Spinal cord (tissue), 10 donors: ENCODE results near the gene TP53I13. TPM values are rescaled to one million over a fixed set of nuclear protein-coding genes. Genes with fewer than 3 reads are reported as not detected.
A peak's percentile ranks its signal among the peaks of the same experiment; 100 is the strongest.

Experiments
- DNase-seq, 6 donors: peaks; one replicate each; pipeline versions ENCODE4 v3.0.0 to v3.0.0-alpha.2; 2013 to 2015; ENCODE audit warnings: low spot score in 6 of 6, low read depth in 4 of 6
- H3K27ac ChIP-seq: one replicate; pipeline ENCODE4 v1.5.1; 2013; ENCODE audit warnings: low read depth, low read length, control low read depth
- H3K27me3 ChIP-seq: one replicate; pipeline ENCODE4 v1.6.1; 2013; ENCODE audit warnings: low read length; ENCODE audit not compliant: control insufficient read depth, insufficient read depth
- H3K36me3 ChIP-seq: one replicate; pipeline ENCODE4 v1.6.1; 2013; ENCODE audit warnings: low read length; ENCODE audit not compliant: control insufficient read depth, insufficient read depth
- H3K4me1 ChIP-seq: one replicate; pipeline ENCODE4 v1.6.1; 2013; ENCODE audit warnings: low read length; ENCODE audit not compliant: control insufficient read depth, insufficient read depth
- H3K4me3 ChIP-seq: one replicate; pipeline ENCODE4 v1.5.1; 2013; ENCODE audit warnings: low read depth, low read length, control low read depth
- H3K9me3 ChIP-seq: one replicate; pipeline ENCODE4 v1.6.1; 2013; ENCODE audit warnings: low read length; ENCODE audit not compliant: control insufficient read depth, insufficient read depth
- WGBS: methylation state at CpG from one replicate; pipeline ENCODE4 v1.1.5; 2013; ENCODE audit warnings: missing lambda C conversion rate; ENCODE audit not compliant: insufficient coverage; 5-methylcytosine and 5-hydroxymethylcytosine counted together
- polyA plus RNA-seq, 2 donors: library from polyadenylated mRNA; unstranded; fragments of 120-200 nt; gene quantifications; one replicate each; pipeline ENCODE4 v1.2.1, GENCODE V29; 2013; ENCODE audit not compliant: insufficient read length in 2 of 2
- total RNA-seq, 2 donors: library from RNA; depleted of rRNA in 1 of 2; stranded (reverse); fragments of 120-200 nt in 1 of 2; fragments of >200 nt in 1 of 2; gene quantifications; one replicate each; pipeline versions ENCODE4 v1.2.3 to v1.2.4, GENCODE V29; 2013 to 2014
- donor health status: healthy.

Gene TP53I13
- total and polyA plus RNA-seq, 4 donors: 12.9 to 37.9 (median 26.8) TPM

DNA sequence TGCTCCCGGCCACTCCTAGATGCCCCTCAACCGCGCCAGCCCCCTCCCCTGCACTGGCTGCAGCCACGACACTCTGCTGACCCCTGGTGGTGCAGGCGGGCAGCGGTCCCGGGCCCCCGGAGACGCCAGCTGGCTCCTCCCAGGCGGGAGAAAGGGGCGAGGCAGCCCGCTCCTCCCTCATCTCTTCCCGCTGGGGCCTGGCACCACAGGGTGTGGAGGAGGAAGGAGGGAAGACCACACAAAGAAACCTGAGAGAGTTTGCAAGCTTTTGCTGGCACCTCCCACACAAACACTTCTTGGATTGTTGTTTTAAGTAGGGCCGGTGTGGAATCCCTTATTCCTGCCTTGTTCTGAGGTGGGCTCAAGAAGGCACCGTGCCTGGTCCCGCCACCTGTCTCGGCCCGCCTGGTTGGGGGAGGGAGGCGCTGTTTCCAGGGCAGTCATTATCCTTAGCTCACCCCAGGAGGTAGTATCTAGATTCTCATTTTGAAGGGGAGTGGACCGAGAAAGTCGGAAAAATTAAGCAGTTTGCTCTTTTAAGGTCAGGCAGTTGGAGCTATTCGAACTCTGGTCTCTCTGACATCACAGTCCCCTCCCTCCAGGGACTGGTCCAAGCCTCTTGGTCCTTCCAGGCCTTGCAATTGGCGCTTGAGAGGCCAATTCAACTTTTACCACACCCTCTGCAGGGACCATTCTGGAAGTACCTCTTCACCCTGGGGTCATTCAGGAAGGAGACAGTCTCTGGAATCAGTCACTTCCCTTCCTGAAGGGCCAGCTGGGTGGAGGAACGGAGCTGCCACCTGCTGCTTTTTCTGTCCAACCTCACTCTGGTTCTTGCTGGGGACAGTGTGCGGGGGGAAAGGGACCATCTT lies 23.5 kb downstream of the TP53I13 start:
- DNase-seq: peak in 5 of 6 donors; percentile 79 to 97 (median 86)
- 14% methylated on average over 14 of the region's 25 CpGs for WGBS
- peak overlapping the region; percentile 49 for H3K4me3 ChIP-seq
- peaks cover 85% of the 10 kb centered on the region for H3K4me1 ChIP-seq
- peak overlapping the region; percentile 84 for H3K27ac ChIP-seq
- no peaks in the 10 kb centered on the region for H3K9me3 ChIP-seq
- H3K36me3 ChIP-seq: peaks cover 5% of the 10 kb centered on the region
- no peaks in the 10 kb centered on the region for H3K27me3 ChIP-seq

DNA sequence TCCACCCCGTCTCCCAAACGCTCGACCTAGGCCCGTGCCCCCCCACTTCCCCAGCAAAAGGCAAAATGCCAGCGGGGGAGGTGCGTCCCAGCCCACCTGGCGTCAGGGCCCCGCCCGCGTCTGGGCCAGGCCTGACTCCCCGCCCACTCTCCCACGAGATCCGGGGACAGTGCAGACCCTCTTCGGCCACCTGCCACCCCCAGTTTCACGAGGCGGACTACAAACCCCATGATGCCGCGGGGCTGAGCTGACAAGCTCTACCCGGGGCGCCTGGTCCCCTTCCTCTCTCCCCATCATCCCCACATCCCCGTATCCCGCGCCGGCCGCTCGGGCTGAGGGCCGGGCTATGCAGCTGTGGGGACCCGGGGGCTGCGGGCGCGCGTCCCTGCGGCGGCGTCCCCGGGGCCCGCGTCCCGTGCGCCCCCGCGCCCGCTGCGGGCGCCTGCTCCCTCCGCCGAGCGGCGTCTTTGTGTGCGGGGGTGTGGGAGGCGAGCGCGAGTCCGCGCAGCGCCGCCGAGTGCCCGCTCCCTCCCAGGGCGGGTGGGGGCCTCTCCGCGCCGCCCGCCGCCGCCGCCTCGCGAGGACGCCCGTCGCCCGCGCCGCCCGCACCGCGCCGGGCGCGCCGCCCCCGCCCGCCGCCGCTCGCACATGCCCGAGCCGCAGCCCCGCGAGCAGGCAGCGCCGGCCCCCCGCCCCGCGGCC lies 24.5 kb downstream of the TP53I13 start, which contains the start of gene ANKRD13B:
Gene ANKRD13B (plus strand): TSS at position 283 of the 702 bp plus-strand sequence. CDS start 490 bp downstream, outside the sequence.
- under 1% methylated on average over 76 of the region's 96 CpGs for WGBS
- H3K36me3 ChIP-seq: peaks cover 3% of the 10 kb centered on the region
- H3K4me1 ChIP-seq: peaks cover 85% of the 10 kb centered on the region
- no peaks in the 10 kb centered on the region for H3K27me3 ChIP-seq
- H3K9me3 ChIP-seq: no peaks in the 10 kb centered on the region
- peak within 1 kb of the TSS; percentile 65 for H3K4me3 ChIP-seq
- H3K27ac ChIP-seq: peak within 1 kb of the TSS; percentile 84
- peak in 2 of 6 donors; percentile 89 to 93 for DNase-seq

DNA sequence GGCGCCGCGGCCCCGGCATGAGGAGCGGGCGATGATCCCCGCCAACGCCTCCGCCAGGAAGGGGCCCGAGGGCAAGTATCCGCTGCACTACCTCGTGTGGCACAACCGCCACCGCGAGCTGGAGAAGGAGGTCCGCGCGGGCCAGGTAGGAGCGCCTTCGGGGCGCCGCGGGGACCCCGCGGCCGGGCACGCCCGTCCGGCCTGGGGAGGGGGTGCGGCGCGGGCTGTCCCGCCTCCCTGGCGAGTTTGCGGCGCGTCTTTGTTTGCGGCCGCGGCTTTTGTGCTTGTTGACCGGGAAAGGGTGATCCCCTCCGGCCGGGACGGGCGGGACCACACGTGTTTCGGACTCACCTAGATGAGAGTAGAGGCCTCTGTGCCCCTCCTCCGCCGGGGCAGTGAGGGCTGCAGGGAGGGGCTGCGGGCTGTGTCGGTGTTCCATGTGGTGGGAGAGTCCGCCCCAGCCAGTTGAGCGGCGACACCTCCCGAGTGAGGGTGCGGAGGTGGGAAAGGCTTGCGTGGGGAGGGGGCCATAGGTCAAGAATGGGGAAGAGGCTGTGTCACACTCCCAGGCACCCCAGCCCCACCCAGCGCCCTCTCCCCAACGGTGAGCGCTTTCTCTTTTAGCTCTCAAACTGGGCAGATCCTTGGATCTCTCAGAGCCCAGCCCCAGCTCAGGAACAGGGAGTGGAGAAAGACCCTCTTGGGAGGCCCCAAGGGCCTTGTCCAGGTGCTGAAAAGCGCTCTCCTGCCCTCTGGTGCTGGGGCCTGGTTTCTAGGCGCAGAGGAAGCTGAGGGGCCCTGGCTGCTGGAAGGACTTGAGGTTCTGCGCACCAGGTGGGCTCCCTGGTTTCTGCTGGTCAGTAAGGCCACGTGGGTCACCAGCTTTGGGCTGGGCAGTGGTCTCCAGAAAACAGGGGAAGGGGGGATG lies 25.4 kb downstream of the TP53I13 start:
- no peaks in the 10 kb centered on the region for H3K27me3 ChIP-seq
- WGBS: 3% methylated on average over 59 of the region's 64 CpGs
- H3K27ac ChIP-seq: no peak overlapping the region
- H3K36me3 ChIP-seq: peaks cover 3% of the 10 kb centered on the region
- H3K4me1 ChIP-seq: peaks cover 78% of the 10 kb centered on the region
- H3K9me3 ChIP-seq: no peaks in the 10 kb centered on the region
- DNase-seq: peak in 1 of 6 donors; percentile 45
- H3K4me3 ChIP-seq: peak overlapping the region; percentile 65

DNA sequence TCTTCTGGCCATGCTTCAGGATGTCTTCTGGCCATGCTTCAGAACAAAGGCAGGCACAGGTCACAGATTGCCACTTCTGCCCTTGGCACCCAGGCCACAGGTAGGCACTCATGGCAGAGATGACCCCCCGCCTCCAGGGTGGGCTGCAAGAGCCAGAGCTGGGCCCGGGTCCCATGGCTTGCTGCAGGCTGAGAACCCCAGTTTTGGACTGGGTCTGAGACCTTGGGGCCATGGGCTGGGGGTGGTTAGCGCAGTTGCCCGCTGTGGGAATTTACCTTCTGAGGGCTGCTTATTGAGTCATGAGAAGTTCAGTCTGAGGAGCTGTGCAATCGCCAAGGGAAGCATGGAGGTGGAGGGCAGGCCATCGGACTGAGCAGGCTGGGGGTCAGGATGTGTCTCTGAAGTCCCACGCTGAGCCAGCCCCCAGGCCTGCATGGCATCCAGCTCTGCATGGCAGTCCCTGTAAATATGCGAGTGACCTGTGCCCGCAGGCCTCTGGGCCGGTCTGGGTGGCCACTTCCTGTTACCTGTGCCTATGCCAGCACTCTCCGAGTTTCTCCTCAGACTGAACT lies 26.1 kb downstream of the TP53I13 start:
- H3K27ac ChIP-seq: no peak overlapping the region
- 89% methylated on average over 10 of the region's 11 CpGs for WGBS
- peaks cover 78% of the 10 kb centered on the region for H3K4me1 ChIP-seq
- peaks cover 3% of the 10 kb centered on the region for H3K36me3 ChIP-seq
- peak overlapping the region; percentile 65 for H3K4me3 ChIP-seq
- H3K27me3 ChIP-seq: no peaks in the 10 kb centered on the region
- no peak for DNase-seq
- no peaks in the 10 kb centered on the region for H3K9me3 ChIP-seq

DNA sequence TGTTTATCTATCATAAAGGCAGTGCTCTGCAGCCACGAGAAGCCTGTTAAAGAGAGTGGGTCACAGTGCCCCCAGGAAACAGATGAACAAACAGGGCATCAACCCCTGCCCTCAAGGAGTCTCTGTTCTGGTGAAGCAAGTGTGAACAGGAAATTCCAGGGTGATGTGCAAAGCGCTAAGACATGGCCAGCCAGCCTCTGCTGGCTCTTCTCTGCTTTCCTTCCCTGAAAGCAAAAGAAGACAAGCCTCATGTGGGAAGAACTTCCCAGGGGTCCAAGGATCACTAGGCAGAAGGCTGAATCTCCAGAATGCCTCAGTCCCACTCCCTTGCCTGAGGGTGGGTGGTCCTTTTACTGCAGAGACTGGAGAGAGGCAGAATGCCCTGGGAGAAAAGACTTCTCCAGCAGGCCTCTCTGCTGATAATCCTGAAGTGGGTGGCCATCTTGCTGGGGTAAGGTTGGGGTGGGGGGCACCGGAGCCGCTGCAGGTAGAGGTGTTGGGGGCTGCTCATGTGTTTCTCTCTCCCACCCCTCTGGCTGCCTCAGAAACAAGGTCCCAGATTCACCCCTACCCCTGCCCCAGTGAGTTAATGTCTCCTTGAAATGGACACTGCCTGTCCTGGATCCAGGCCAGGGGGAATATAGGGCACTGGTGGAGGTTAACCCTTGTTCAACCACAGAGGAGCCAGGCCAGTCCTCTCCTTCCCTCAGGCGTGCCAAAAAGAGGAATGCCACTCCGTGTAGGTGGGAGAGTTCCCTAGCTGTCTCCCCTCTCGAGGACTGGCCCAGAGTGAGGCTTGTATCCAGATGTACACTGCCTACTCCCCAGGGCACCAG lies 26.8 kb downstream of the TP53I13 start:
- Histone ChIP-seq H3K4me3 (no peak overlapping the region), H3K4me1 (peaks cover 71% of the 10 kb centered on the region)
- WGBS: 69% methylated on average over 3 of the region's 7 CpGs

DNA sequence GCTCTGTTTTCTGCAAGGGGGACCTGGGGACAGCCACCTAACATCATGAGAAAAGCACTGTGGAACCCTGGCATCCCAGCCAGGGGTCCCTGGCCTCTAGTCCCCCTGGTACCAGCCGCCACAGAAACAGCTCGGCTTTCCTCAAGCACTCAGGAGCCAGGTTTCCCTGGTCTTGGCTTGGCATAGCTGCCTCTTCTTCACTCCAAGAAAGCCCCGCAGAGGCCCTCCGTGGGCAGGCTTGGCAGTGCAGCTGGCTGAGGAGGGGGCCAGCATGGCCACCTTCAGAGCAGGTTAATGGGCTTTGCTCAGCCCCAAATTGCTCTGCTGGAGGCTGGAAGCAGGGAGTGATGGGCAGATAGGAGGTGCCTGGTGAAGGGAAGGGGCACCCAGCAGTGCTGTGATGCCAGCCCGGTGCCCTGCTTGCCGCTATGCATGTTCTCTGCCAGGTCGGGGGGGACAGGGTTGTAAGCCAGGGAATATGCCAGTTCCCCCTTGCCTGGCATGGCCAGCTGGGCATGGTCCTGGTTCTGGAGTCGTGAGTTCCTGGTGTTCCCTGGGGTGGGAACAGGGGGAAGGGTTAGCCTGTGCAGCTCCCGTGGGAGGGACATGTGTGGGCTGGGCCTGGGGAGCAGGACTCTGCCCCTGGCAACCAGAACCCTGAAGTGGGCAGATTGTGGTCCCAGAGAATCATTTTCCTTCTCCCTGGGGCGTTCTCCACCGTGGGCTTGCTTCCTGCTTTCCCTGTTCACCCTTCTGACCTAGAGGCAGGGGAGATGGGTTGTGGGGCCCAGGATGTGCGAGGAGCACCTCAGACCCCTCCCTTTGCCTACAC lies 27.7 kb downstream of the TP53I13 start:
- Histone ChIP-seq H3K4me3 (no peak overlapping the region), H3K9me3 (no peaks in the 10 kb centered on the region), H3K36me3 (peaks cover 6% of the 10 kb centered on the region), H3K4me1 (peaks cover 63% of the 10 kb centered on the region), H3K27ac (no peak overlapping the region), H3K27me3 (no peaks in the 10 kb centered on the region)
- DNase-seq: no peak
- WGBS: 56% methylated on average over 9 of the region's 12 CpGs

More for the DNA sequence above, 26.8 kb downstream of the TP53I13 start:
- Histone ChIP-seq H3K9me3 (no peaks in the 10 kb centered on the region), H3K36me3 (peaks cover 6% of the 10 kb centered on the region), H3K27me3 (no peaks in the 10 kb centered on the region), H3K27ac (no peak overlapping the region)
- no peak for DNase-seq

DNA sequence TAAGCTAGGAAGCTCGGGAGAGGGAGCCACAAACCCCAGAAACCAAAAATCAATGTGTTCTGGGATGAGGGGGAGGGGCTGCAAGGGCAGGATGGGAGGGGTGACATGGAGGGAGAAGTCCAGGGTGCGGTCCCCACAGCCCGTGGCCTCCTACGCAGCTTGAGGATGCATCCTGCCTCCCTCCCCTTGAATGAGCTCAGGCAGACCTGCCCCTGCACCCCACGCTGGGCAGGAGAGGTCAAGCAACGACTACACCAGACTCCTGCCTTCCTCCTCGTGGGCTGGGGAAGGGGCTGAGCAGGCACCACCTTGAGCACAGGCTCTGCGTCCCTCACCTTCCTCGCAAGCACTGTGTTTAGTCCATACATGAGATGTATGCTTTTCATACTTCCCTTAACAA lies 28.3 kb downstream of the TP53I13 start:
- 66% methylated on average over 7 of the region's 9 CpGs for WGBS
- Histone ChIP-seq H3K27ac (no peak overlapping the region), H3K27me3 (no peaks in the 10 kb centered on the region), H3K9me3 (no peaks in the 10 kb centered on the region), H3K36me3 (peaks cover 6% of the 10 kb centered on the region), H3K4me1 (peaks cover 57% of the 10 kb centered on the region), H3K4me3 (no peak overlapping the region)
- DNase-seq: no peak
